ENCODE measurements around the gene SLC35F5.
A peak's percentile ranks its signal among the peaks of the same experiment; 100 is the strongest.
"Not testable (repeated sequence)": the region's sequence is repeated elsewhere in the genome, so short reads cannot be mapped to it uniquely, and the experiment has no call there.

SLC35F5 gene

GRCh38 chr2:113755835-113756354, 547 bp downstream of the SLC35F5 start:
- DNase-seq: peak; percentile 48

DNA sequence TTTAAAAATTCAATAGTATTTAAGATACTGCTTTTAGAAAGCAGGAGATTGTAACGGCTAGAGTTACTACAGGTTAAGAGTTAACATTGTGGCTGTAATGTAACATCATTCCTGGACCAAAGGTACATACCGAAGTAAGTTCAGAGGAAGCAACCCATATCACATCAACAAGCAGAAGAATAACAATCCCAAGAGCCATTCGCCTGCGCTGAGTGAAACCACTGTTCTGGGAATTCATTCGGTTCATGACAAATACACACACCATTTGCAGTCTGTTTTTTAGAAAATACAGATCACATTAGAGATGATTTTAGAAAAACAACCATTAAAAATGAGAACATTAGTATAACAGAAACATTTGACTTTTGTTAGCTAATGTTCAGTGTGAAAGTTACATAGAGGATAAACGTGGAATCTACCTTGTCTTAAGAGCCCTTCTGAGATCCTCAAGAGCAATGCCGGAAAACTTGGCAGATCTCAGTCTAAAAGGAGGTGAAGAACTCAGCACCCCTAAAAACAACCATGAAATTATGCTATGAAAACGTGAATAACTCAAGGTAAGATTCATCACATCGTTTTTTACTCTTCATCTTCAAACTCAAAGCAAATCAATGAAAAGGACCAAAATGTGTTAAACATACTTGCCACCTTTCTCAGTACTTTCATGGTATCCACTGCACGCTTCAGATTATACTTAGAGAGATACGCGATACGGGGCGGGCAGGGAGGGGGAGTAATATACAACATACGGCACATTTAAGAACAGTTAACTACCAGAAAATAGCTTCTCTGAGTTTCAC, 1.2 kb downstream of the SLC35F5 start:
- DNase-seq: no peak

DNA sequence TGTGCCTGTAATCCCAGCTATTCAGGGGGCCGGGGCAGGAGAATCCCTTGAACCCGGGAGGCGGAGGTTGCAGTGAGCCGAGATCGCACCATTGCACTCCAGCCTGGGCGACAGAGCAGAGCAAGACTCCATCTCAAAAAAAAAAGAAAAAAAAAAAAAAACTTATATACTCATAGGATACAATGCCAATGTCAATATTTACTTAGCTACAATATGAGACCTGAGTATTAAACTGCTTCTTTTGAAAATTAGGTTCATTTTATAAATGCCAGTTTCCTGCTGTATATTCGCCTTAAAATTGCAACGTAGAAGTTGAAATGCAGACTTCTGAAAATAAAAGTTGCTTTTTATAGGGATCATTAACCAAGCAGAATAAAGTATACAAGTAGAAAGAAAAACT, 2.3 kb downstream of the SLC35F5 start:
- DNase-seq: no peak

- DNase-seq: no peak
Observed at GRCh38 chr2:113750385-113750784, 6.1 kb downstream of the SLC35F5 start.

- no peak for DNase-seq
Observed at GRCh38 chr2:113741091-113741490, 15.4 kb downstream of the SLC35F5 start.

DNA sequence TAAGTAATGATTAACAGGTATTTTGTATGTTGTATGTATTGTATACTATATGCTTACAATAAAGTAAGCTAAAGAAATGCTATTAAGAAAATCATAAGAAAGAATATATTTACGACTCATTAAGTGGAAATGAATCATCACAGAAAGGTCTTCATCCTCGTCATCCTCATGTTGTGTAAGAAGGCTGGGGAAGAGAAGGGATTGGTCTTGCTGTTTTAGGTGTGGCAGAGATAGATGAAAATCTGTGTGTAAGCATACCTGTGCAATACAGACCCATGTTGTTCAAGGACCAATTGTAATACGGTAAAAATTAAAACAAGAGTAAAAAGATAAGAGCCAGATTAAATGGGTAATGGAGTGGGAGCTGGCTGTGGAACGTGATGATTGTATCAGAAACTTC, 16.6 kb downstream of the SLC35F5 start:
- no peak for DNase-seq

DNA sequence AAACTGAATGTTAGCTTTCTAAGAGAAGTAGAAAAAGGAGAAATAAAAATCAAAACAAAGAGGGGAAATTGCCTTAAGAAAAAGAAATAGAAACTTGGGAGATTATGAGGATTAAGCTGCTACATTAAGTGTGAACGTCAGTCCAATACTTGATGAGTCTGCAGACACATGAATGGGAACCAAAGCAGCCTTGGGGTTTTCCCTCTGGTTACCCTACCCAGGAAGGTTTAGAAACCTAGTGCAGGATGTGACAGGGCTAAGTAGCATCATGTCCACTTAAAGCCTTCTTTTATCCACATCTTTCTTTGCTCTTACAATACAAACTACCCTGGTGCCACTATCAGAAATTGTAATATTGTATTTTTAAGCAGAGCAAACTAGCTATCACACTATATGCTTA, 22.3 kb downstream of the SLC35F5 start:
- no peak for DNase-seq

DNA sequence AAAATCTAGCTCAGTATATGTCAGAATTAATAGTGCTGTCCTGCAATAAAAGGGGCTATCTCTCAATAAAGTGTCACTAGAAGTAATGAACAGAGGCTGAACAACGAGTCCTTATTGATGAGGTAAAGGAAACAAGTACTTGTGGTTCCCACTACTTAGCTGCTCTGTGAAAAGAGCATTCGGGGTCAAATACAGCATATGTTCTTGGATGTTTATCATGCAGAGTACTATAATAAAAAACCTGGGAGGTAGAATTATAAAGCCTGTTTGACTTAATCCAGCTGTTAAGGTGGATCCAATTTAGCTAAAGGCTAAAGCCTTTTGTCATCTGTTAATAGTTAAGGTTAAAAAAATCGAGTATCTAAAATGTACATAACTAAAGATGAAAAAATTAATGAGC, 32.4 kb downstream of the SLC35F5 start:
- no peak for DNase-seq

DNA sequence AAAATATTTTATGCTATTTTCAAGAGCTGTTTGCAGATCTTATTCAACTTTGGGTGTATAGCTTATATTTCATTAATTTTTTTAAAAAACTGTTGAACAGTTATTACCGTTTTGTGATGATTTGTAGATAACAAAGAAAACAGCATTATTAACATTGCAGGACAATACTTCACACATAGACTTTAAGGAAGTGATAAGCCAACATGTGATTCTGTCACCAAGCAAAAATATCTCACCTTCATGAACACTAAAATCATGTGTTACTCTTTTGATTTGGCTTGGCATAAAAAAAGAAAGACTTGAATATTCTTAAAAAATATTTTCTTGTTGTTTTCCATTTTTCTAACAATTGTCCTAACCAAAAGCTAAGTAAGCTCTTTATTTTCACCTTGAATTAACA, 33.0 kb downstream of the SLC35F5 start:
- DNase-seq: no peak

- no peak for DNase-seq
Observed at GRCh38 chr2:113720167-113720566, 36.3 kb downstream of the SLC35F5 start.

- DNase-seq: no peak
Observed at GRCh38 chr2:113716291-113716690, 40.2 kb downstream of the SLC35F5 start.

GRCh38 chr2:113712941-113713340, 43.5 kb downstream of the SLC35F5 start:
- DNase-seq: no peak

DNA sequence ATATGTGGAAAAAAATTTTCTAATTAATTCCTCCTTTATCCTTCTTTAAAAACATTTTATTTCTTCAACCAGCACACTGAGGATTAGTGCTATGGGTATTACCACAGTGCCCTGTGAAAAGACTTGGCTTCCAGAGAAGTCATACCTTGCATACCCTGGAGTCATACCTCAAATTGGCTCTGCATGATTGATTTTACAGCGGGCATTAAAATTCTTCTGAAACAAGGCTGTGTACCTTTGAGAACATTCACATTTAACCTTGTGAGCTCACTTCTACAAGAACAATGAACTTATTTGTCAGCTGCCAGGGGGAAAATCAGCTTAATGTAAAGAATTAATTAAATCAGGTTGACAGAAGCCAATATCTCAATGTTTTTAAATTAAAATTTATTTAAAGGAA, 44.6 kb downstream of the SLC35F5 start:
- no peak for DNase-seq

GRCh38 chr2:113709022-113709421, 47.4 kb downstream of the SLC35F5 start:
- no peak for DNase-seq

DNA sequence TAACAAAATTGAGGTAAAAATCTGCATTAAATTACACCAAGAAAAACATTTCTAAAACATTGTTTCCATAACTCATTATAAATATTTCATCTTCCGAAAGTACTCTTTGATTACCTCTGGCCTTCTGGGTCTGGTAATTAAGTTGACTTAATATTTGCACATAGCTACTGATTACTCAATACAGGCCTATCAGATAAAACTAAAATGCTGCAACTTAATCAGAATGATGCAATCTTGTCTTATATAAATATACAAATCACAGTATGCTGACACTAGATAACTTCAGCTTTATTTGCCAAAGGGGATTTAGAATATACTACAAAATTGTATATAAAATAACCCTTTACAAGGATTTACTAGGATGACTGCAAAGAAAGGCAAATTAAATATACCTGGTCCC, 49.3 kb downstream of the SLC35F5 start:
- no peak for DNase-seq

DNA sequence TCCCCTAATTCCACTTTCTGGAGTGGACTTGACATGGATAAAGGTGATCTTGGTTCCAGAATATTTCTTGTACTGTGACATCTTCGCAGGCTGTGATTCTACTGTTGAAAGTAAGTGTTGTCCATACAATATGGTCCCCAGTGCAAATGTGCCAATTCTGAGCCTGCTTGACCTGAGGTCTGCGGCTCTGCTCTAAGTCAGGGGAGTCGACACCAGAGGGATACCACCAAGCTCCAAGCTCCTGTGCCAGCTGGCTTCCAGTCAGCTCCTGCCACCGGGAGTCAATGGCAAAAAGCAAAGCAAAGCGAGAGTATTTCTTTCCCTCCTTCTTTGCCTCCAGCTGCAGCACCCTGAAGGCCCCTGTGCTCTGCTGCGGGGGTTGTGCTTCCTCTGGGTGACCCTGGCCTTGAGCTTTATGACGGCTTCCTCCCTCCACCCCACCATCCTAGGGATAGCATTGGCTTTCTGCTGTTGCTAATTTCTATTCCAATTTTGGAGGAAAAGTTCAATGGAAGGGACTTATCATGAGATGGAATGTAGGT, 50.4 kb downstream of the SLC35F5 start:
- DNase-seq: no peak

DNA sequence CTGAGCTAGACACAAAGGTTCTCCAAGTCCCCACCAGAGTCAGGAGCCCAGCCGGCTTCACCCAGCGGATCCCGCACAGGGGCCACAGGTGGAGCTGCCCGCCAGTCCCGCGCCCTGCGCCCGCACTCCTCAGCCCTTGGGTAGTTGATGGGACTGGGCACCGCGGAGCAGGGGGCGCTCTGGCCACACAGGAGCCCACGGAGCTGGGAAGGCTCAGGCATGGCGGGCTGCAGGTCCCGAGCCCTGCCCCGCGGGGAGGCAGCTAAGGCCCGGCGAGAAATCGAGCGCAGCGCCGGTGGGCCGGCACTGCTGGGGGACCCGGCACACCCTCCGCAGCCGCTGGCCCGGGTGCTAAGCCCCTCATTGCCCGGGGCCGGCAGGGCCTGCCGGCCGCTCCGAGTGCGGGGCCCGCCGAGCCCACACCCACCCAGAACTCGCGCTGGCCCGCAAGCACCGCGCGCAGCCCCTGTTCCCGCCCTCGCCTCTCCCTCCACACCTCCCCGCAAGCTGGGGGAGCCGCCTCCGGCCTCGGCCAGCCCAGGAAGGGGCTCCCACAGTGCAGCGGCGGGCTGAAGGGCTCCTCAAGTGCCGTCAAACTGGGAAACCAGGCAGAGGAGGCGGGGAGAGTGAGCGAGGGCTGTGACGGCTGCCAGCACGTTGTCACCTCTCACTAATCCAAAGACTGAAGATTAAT, 52.0 kb downstream of the SLC35F5 start:
- not testable (repeated sequence) for DNase-seq

- DNase-seq: no peak
Observed at GRCh38 chr2:113703386-113704299, 52.8 kb downstream of the SLC35F5 start.

GRCh38 chr2:113700186-113700841, 56.1 kb downstream of the SLC35F5 start:
- peak; percentile 36 for DNase-seq

GRCh38 chr2:113698892-113699447, 57.5 kb downstream of the SLC35F5 start:
- DNase-seq: no peak

GRCh38 chr2:113698251-113698650, 58.2 kb downstream of the SLC35F5 start:
- not testable (repeated sequence) for DNase-seq

DNA sequence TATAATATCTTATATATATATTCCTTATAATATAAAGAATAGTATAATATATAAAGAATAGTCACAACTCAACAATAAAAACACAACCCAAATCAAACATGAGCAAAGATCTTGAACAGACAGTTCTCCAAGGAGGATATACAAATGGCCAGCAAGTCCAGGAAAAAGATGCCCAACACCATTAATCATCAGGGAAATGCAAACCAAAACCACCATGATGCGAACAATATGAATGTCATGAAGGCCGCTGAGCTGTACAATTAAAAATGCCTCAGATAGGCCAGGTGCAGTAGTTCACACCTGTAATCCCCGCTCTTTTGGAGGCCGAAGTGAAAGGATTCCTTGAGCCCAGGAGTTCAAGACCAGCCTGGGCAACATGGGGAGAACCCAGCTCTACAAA, 58.9 kb downstream of the SLC35F5 start:
- no peak for DNase-seq
